DMS79 (cell line): ENCODE data around the gene EPAS1.

Source experiments
- DNase-seq: peaks from one replicate; lab custom pipeline; 2025; lab: John Stamatoyannopoulos, UW

Gene EPAS1

DNA sequence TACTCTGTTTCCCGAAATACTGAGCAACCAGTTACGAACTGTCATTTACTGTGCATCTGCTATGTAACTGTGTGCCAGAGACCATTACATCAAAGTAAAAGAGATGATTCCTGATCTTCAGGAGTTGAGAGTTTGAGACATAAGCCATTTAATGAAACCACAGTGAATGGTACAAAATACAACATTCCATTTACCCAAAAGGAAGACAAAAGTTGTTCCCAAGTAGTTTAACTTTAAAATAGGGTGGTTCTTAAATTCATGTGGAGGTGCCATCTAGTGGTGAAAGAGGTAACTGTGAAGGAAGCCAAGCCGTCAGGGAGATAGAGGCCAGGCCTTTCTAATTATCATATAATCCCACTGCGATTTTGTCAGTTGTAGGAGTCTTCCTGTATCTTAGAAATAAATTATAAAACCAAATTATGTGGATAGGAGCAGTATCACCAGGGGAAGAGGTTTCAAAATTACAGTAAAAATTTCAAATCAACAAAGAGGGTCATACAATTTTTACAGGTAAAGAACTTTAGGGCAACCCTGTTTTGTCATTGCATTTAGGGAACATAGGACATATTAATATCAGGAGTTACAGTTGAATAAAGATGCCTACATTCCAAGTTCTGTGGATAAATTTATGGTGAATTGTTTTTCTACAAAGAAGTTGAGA lies 67.7 kb downstream of the EPAS1 start:
- no peak for DNase-seq

DNA sequence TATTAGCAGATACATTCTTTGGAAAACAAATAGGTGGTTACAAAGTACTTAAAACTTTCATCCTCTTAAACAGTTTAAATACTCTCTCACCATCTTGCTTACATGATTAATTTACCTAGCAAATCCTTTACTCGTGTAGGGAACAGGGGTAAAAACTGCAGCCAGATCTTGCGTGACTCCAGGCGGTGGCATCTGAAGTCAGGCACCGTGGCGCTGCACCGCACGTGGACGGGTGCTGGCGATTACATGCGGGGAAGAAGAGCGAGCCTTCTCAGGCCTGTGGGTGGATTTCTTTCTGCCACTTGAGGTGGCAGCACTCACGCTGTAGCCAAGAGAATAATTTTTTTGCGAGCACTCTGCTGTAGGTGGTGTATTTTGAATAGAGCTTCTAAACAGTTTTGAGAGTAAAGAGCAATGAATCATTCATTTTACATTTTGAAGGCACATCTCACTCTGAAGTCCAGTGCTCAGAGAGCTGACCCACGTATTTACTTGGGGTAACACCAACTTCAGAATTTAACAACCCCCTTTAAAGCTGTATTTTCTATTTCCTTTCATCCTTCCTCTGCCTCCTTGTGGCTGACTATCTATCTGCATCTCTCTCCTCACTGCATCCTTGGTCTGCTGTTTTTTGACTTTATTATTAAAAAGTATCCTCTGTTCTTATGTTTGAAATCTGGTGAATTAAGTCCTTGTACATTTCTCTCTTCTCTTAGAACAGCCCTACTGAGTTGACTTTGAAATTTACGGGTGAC lies 68.9 kb downstream of the EPAS1 start:
- DNase-seq = no peak

- no peak for DNase-seq
Measured at GRCh38 chr2:46366668-46367052, 69.5 kb downstream of the EPAS1 start.

- DNase-seq = no peak
Measured at GRCh38 chr2:46367286-46367685, 70.1 kb downstream of the EPAS1 start.

DNA sequence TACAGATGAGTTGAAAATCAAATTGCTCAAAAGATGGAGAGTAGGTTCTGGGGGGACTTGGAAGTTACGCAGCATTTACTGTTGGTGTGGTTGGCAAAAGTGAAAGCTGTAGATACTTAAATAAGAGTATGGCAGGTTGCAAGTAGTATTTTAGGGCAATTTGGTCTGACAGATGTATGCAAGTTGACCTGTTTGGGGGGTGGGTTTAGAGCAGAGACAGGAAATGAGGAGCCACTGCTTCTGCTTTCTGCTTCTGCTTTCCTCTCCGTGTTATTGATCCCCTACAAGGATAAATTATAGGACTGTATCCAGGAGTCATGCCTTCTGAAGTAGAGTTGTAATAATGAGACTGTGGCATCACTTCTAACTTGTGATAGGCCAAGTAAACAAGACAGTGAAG lies 71.2 kb downstream of the EPAS1 start:
- DNase-seq = no peak

DNA sequence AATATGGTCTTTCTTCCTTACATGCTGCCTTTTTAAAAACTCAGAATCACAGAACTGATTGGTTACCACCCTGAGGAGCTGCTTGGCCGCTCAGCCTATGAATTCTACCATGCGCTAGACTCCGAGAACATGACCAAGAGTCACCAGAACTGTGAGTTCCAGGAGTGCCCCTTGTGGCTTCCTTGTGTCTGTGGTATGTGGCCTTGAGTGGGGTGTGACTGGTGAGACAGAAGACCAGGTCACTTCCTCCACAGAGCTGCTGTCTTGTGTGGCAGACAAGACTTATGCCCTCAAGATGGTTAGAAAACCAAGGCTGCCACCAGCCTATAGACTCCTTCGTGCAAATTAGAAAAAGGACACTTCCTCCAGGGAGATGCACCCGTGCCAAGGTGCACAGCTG lies 72.6 kb downstream of the EPAS1 start:
- DNase-seq = no peak

GRCh38 chr2:46371854-46372253 lies 74.6 kb downstream of the EPAS1 start:
- no peak for DNase-seq

DNA sequence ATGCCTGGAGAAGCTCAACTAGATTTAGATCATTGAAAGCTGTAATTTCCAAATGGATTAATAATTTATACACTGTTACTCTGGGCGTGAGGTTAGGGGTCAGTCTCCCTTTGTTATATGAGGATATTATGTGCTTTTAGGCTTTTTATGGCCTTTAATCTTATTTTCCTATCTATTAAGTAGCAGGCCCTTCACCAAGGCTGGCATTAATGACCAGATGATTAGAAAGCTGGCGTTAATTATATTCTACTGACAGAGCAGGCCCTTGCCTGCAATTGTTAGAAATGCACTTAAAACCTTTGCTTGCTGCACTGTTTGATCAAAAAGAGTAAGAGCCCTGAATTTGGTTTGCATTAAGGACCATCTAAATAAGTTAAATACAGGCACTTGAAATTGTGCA lies 75.3 kb downstream of the EPAS1 start:
- DNase-seq = no peak

DNA sequence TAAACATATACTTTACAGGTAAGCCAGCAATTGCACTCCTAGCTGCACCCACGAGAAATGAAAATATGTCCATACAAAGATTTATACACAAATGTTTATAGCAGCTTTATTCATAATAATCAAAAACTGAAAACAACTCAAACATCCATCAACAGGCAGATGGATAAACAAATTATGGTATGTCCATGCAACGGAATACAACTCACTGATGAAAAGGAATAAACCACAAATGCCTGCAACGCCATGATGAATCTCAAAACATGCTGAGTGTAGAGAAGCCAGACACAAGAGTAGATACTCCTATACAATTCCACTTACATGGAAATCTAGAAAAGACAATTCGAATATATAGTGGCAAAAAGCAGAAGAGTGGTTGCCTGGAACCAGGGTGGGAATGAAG lies 76.0 kb downstream of the EPAS1 start:
- DNase-seq = no peak

GRCh38 chr2:46375566-46376125 lies 78.4 kb downstream of the EPAS1 start:
- DNase-seq = no peak

GRCh38 chr2:46376586-46376985 lies 79.4 kb downstream of the EPAS1 start:
- no peak for DNase-seq

DNA sequence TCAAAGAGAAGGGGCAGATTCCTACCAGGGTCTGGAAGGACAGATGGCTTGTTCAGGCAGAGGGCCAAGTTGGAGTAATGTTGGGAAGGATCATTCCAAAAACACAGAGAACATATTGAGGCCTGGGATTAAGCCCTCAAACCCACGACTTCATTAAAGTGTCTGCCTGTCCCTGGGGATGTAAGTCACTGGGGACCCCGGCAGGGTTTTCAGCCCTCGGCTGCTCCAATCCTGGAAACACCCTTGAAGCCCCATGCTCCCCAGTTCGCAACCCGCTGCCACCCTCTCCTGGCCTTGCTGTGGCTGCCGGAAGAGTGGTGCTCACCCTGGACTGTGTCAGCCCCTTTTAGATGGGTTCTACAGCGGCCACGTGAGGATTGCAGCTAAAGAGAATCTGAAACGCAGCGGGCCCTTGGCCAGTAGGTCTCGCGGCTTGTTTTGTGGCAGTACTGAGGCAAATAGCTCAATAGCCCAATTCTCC lies 79.9 kb downstream of the EPAS1 start:
- no peak for DNase-seq

GRCh38 chr2:46377666-46378560 lies 80.7 kb downstream of the EPAS1 start:
- no peak for DNase-seq

GRCh38 chr2:46378616-46379015 lies 81.4 kb downstream of the EPAS1 start:
- DNase-seq = no peak

GRCh38 chr2:46379213-46380037 lies 82.2 kb downstream of the EPAS1 start:
- no peak for DNase-seq

- no peak for DNase-seq
Measured at GRCh38 chr2:46380038-46380940, 83.1 kb downstream of the EPAS1 start.

DNA sequence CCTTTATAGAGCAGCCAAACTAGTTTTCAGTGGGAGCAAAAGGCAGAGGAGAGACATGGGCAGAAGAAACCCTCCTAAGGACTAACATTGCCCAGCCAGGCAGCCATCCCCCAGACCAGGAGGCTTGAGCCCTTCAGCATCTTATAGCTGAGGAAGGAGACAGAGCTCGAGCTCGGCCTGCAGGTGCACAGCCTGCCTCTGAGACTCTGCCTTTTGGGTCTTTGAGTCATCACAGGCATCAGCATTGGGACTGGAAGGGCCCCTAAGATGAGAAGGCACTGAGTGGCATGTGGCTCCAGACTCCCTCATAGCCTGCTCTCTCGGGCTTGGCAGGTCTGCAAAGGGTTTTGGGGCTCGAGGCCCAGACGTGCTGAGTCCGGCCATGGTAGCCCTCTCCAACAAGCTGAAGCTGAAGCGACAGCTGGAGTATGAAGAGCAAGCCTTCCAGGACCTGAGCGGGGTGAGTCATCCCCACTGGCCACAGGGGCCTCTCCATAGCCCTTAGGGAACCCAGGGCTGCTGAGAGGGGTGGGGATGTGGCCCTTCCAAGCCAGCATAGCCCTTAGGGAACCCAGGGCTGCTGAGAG lies 84.1 kb downstream of the EPAS1 start:
- no peak for DNase-seq

GRCh38 chr2:46381871-46382270 lies 84.7 kb downstream of the EPAS1 start:
- no peak for DNase-seq

DNA sequence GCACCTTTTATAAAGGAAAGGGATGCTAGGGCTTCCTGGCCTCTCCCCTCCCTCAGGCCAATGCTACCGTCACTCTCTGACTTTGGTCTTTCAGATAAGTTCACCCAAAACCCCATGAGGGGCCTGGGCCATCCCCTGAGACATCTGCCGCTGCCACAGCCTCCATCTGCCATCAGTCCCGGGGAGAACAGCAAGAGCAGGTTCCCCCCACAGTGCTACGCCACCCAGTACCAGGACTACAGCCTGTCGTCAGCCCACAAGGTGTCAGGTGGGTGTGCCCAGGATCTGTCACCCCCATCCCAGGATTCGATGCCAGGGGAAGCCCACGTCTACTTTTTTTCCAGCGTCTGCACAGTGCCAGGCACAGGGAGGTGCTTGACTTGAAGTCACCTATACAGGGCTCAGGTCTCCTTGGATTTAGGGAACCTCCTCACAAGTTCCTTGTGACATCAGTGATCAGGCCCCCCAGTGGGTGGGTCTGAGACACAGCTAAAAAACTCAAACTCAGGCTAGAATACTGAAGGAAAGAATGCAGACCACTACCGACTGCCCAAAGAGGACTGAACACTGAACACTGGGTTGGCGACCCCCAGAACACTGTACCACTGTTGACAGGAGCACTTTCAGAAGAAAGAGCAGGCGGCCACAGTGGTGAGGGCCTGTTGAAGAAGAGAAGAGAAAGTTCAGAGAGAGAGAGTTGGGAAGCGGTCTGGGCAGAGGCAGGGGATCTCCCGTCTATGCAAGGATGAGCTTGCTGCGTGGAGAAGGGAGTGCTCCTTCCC lies 85.3 kb downstream of the EPAS1 start:
- no peak for DNase-seq
